OCI-M2 (cell line): ENCODE results near the gene PERM1.
"Not testable (repeated sequence)": the region's sequence is repeated elsewhere in the genome, so short reads cannot be mapped to it uniquely, and the experiment has no call there.

Source experiments
- DNase-seq: peaks from one replicate; lab custom pipeline; 2025; ENCODE audit not compliant: unreplicated experiment; lab: John Stamatoyannopoulos, UW

PERM1 gene

GRCh38 chr1:978835-979743 is 2.8 kb downstream of the PERM1 start:
- no peak for DNase-seq

DNA sequence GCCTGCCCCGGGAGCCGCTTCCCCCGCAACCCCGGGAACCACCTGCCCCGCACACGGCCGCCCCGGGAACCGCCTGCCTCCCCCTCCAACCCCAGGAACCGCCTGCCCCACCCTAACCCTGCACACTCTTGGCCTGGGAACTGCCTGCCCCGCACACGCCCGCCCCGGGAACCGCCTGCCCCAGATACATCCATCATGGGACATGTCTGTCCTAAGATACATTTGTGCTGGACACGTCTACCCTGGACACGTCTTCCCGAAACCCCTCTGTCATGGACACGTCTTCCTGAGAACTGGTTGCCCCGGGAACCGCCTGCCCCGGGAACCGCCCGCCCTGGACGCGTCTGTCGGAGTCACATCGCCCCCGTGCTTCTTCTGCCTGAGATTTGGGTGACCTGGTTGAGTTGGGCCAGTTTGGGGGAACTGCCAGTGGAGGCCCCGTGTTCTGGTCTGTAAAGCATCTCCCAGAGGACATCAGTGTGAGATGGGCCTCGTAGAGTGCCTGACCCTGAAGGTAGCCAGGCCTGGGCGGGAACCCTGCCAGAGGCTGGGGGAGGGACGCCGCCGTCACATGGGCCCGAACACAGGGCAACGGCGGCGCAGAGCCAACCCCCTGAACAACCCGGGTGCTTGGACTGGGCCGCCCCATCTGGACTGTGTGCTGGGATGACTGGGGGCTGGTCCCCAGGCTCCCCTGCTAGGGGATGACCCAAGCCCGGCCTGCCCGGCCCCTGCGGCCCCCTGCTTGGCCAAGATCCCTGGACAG is 3.6 kb downstream of the PERM1 start:
- no peak for DNase-seq

GRCh38 chr1:976791-977190 is 5.1 kb downstream of the PERM1 start:
- not testable (repeated sequence) for DNase-seq

DNA sequence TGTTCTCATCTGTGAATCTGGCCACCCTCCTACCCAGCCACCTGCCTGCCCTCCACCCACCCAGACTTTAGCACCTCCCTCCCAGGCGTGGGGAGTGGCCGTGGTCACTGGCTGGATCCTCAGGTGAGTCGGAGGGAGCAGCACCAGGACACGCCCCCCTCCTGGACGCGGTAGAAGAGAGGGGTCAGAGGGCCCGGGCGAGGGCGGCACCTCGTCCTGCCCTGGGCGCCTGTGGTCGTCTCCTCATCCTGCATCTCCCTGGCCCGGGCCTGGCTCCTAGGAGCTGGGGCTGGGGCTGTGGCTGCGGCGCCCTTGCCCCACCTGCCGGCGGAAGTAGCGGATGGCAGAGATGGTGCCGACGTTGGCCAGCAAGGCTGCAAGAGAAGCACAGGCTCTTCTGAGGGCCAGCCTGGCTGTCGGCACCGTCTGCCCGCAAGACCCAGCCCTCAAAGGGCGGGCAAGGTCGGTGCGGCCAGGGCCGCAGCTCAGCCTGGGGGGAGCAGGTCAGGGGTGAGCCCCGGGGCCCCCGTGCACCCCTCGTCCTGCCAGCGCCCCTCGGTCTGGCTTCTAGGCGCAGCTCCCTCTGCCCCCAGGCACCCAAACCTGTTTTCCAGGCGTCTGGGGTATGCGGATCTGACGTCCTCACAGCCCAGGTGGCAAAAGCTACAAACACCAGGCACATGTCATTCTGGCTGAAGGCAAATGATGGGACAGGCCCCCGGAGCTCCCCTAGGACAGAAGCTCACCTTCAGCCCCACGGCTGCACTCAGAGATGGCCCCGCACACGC is 5.8 kb downstream of the PERM1 start:
- no peak for DNase-seq

DNA sequence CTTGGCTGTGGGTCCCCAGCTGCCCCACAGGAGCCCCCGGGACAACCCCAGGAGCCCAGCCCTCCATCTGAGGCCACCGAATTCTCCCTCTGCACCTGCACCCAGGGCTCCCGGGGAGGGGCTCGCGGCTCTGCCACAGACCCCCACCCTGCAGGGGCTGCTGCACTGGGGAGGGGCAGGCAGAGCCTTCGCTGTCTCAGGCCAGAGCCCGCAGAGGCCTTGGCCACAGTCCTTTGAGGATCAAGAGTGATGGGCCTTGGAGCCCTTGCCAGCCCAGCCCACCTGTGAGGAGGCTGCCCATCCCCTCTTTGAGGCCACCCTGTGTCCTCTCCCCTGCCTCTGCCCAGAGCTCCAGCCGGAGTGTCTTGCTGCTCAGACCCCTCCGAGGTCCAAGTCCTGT is 6.5 kb downstream of the PERM1 start:
- DNase-seq = no peak

DNA sequence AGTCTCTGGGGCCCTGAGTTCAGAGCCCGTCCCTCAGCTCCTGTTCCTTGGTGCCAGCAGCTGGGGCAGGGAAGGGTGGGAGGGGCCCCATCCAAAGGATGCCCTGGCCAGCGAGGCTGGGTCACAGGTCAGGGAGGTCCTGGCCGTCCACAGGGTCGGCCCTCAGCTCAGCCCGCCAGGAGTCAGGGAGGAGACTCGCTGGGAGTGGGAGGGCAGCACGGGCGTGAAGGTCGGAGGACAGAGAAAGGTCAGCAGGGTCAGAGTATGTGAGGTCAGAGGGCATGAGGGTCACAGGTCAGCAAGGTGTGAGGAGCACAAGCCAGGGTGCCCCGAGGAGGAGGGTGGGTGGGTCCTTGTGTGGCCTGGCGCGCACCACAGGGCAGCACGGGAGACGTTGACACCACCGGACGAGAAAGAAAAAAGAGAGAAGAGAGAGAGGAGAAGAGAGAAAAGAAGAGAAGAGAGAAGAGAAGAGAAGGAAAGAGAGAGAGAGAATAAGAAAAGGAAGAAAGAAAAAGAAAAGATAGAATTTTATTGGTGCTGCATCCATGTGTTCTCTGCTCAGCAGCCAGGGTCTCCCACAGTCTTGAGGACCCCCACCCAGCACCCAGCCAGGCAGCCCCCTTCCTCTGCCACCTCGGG is 7.1 kb downstream of the PERM1 start:
- DNase-seq = no peak

DNA sequence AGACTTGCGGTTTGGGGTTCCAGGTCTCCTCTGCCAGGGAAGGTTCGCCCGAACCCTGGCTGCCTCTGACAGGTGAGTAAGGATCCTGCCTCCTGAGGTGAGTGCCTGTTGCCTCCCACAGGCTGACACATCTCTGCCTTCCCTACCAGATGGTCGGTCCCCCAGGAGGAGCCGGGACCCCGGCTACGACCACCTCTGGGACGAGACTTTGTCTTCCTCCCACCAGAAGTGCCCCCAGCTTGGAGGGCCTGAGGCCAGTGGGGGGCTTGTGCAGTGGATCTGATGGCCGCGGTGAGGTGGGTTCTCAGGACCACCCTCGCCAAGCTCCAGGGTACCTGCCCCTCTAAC is 7.6 kb downstream of the PERM1 start:
- no peak for DNase-seq

DNA sequence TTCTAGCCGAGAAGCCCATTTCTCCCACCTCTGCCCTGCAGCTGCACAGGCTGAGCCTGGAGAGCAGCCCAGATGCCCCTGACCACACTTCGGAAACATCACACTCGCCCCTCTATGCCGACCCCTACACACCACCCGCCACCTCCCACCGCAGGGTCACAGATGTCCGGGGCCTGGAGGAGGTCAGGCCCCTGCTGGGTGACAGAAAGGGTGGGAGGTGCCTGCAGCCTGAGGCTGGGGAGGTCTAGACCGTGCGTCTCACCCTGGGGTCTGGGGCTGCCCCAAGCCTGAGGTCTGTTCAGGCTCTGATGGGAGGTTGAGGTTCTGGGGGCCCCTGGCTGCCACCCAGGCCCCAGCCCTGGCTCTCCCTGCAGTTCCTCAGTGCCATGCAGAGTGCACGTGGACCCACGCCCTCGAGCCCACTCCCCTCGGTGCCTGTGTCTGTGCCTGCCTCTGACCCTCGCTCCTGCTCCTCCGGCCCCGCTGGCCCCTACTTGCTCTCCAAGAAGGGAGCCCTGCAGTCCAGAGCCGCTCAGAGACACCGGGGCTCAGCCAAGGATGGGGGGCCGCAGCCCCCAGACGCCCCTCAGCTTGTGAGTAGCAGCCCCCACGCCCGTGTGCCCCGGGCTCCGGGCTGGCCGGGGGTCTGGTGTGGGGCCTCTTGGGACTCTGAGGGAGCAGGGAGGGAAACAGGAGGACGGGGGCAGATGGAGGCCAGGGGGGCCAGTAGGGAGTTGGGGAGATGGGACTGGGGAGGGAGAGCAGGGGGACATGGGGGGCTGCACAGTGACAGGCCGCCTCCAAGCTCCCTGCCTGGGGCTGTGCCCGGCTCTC is 8.2 kb downstream of the PERM1 start:
- no peak for DNase-seq

DNA sequence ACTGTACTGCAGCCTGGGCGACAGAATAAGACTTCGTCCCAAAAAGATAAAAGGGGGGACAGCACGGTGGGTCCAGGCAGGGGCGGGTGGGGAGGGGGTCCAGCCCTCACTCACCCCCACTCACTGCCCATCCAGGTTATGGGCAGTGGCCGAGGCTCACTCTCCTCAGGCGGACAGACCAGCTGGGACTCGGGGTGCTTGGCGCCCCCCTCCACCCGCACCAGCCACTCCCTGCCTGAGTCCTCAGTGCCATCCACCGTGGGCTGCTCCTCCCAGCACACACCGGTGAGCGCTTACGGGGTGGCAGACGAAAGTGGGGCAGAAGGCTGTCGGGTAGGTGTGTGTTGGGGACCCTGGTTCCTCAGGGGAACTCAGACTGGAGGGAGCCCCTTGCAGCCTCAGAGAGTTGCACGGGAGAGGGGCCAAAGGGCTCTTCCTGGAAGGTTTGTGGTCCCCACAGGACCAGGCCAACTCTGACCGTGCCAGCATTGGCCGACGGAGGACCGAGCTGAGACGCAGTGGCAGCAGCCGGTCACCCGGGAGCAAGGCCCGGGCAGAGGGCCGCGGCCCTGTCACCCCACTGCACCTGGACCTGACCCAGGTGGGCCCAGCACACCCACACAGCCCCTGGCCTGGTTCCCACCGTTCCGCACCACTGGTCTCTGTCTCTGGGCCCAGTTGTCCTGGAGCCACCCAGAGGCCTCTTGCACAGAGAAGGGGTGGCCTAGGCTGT is 9.0 kb downstream of the PERM1 start:
- DNase-seq = no peak

DNA sequence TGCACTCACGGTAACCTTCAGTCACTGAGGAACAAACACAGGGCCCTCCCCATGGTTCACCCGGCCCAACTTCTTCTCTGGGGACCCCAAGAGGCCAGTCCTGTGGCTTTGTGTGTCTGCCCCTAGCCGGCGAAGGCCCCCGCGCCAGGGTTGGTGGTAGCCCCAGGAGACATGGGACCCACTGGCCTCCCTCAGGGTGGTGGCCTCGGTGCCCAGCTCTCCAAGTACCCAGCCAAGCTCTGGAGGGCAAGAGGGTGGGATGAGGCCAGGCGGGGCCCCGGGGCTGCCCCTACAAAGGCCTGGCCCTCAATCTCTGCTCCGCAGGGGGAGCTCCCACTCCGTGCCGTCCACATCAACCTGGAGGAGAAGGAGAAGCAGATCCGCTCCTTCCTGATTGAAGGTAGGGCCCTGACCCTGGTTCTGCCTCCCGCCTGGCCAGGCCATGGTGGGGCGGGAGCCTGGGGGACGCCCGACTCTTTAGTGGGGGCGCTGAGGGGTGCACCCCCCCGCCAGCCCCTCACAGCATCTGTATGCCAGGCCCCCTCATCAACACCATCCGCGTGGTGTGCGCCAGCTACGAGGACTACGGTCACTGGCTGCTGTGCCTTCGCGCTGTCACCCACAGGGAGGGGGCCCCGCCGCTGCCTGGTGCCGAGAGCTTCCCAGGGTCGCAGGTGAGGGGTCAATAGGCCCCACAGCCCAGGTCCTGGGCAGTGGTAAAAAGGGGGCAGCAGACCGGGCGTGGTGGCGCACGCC is 10.0 kb downstream of the PERM1 start:
- no peak for DNase-seq

DNA sequence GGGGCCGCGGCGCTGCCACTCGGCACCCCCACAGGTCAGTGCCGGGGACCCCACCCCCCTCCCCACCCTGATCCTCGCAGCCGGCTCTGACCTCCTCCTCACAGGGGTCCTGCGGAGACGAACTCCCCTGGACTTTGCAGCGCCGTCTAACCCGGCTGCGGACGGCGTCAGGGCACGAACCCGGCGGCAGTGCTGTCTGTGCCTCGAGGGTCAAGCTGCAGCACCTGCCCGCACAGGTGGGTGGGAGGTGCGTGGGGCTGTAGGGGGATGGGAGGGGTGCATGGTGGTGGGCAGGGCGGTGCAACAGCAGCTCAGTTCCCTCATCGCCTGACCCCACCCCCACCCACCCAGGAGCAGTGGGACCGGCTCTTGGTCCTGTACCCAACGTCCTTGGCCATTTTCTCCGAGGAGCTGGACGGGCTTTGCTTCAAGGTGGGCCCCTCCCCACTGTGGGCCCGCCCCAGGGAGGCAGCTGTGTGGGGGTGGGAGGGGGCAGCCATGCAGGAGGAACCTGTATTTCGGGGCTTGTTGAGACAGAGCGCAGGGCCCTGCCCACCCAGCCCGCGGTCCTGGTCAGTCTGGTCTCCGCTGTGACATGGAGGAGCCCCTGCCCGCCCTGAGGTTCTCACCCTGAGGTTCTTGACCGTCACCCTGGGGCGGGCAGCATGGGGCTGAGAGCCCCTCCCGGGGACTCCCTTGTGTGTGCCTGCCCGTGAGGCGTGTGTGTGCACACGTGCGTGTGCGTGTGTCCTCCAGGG is 10.7 kb downstream of the PERM1 start:
- no peak for DNase-seq

- DNase-seq = no peak
These were observed 11.5 kb downstream of the PERM1 start for GRCh38 chr1:970242-970972.

DNA sequence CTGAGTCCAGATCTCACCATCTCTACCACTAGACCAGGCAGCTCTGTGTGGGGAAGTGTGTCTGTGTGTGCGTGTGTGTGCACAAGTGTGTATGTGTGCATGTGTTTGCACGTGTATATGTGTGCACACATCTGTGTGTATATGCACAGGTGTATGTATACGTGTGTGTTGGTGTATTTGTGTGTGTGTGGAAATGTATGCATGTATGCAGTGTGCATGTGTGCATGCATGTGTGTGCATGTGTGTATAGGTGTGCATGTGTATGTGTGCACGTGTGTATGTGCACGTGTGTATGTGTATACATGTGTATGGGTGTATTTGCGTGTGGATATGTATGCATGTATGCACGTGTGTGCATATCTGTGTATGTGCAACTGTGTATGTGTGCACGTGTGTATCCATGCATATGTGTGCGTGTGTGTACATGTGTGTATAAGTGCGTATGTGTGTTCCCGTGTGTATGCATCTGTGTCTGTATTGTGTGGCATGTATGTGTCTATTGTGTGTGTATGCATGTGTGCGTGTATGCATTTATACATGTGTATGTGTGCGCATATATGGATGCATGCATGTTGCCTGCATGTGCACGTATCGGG is 12.5 kb downstream of the PERM1 start:
- no peak for DNase-seq

DNA sequence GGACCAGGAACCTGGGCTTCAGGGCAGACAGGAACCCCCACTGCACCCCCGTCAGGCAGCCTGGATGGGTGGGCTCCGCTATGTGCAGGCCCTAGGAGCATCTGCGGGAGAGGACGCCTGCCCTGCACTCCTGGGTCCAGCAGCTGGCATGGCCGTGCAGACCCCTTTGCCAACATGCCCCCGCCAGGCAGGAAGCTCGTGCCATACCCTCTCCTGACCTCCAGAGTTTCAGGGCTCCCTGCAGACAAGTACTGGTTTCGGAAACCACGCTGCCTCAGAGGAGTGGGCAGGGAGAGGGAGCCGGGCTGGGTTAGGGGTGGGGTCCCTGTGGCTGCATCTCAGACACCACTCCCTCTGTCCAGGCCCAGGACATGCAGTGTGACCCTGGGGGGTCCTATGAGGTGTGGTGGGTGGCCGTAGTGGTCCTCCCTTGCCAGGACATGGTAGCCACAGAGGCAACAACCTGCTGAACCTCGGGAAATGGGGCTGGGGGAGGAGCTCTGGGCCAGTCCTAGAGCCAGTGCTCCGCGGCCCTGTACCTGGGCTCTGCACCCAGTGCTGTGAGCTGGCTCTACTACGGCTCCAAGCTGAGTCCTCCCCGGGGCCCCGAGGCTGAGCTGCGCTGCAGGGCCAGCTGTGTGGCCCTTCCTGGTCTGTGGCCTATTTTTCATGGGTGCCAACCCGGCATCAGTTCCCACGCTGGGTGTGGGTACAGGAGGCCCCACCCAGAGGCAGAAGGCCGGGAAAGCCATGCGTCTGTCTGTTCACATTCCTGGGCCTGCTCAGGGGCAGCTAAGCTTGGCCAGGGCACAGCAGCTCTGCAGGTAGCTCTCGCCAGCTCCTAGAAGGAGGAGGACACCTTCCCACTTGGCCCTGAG is 14.2 kb downstream of the PERM1 start:
- DNase-seq = no peak

DNA sequence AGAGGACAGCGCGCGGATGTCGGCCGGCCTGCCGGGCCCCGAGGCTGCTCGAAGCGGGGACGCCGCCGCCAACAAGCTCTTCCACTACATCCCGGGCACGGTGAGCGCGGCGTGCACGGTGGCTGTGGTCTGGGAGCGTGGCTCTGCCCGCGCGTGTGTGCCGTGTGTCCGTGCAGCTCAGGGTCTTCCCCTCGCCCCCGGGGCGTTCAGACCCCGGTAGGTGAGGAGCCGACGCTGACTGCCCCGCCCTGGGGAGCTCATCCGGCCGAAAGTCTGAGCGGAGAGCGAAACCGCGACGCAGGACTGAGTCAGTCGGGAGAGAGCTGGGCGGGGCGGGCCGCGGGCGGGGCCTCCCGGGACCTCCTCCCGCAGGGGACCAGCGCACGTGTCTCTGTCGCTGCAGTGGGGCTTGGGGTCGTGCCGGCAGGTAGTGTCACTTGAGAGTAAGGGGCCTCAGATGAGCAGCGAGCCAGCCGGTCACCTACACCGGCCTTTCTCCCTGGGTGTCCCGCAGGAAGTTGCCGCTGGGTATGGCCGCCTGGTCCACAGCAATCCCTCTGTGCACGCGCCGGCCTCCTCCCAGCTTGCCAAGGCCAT is 15.1 kb downstream of the PERM1 start:
- no peak for DNase-seq
